HepG2 (cell line): ENCODE results near the gene MED20. TPM values are rescaled to one million over a fixed set of nuclear protein-coding genes. Genes with fewer than 3 reads are reported as not detected.

Experiments
- AFF4 ChIP-seq: sonication (generic); formaldehyde crosslinking; IDR thresholded peaks from 2 replicates; pipeline ENCODE4 v1.4.0; 2020; ENCODE audit warnings: missing genetic modification reagents
- ATAD3A ChIP-seq: sonication (generic); formaldehyde crosslinking; IDR thresholded peaks from 2 replicates; pipeline ENCODE4 v1.4.0; 2020; ENCODE audit warnings: missing genetic modification reagents
- ATF5 ChIP-seq: sonication (generic); formaldehyde crosslinking; IDR thresholded peaks from 2 replicates; pipeline ENCODE4 v1.4.0; 2020; ENCODE audit warnings: mild to moderate bottlenecking, low read depth, missing genetic modification reagents
- ELF4 ChIP-seq: sonication (generic); formaldehyde crosslinking; IDR thresholded peaks from 2 replicates; pipeline ENCODE4 v1.5.0; 2020; ENCODE audit warnings: missing genetic modification reagents, mild to moderate bottlenecking, moderate library complexity, borderline replicate concordance
- ETV6 ChIP-seq: sonication (generic); formaldehyde crosslinking; conservative IDR thresholded peaks from 2 replicates; pipeline ENCODE4 v1.4.0; 2020; ENCODE audit warnings: missing genetic modification reagents
- KLF6 ChIP-seq: IDR thresholded peaks from 2 replicates; pipeline ENCODE4 v1.8.0; 2016; ENCODE audit warnings: missing biosample characterization, missing genetic modification reagents
- PLRG1 ChIP-seq: fragments of 450-650 bp; conservative IDR thresholded peaks from 2 replicates; pipeline ENCODE4 v1.6.1; 2016
- POLR2G ChIP-seq: fragments of 200-400 bp; formaldehyde crosslinking; IDR thresholded peaks from 2 replicates; pipeline ENCODE4 v1.6.1; 2018; ENCODE audit warnings: mild to moderate bottlenecking, low read depth, low read length, moderate library complexity
- RAD51 ChIP-seq: fragments of 450-650 bp; IDR thresholded peaks from 2 replicates; pipeline ENCODE4 v1.6.1; 2016; ENCODE audit warnings: borderline replicate concordance
- SATB2 ChIP-seq: sonication (generic); formaldehyde crosslinking; IDR thresholded peaks from 2 replicates; pipeline ENCODE4 v1.5.0; 2020; ENCODE audit warnings: missing genetic modification reagents
- SPEN ChIP-seq: sonication (generic); formaldehyde crosslinking; IDR thresholded peaks from 2 replicates; pipeline ENCODE4 v1.5.1; 2020; ENCODE audit warnings: low read depth, mild to moderate bottlenecking, missing genetic modification reagents
- THYN1 ChIP-seq: sonication (generic); formaldehyde crosslinking; IDR thresholded peaks from 2 replicates; pipeline ENCODE4 v1.8.1; 2023; ENCODE audit warnings: low read depth, mild to moderate bottlenecking, moderate library complexity, missing genetic modification reagents, borderline replicate concordance
- ZBED4 ChIP-seq: sonication (generic); formaldehyde crosslinking; IDR thresholded peaks from 2 replicates; pipeline ENCODE4 v1.4.0; 2020; ENCODE audit warnings: missing genetic modification reagents, borderline replicate concordance
- ZBTB42 ChIP-seq: sonication (generic); formaldehyde crosslinking; IDR thresholded peaks from 2 replicates; pipeline ENCODE4 v1.5.0; 2020; ENCODE audit warnings: mild to moderate bottlenecking, missing genetic modification reagents
- ZNF136 ChIP-seq: sonication (generic); formaldehyde crosslinking; IDR thresholded peaks from 2 replicates; pipeline ENCODE4 v1.8.1; 2022; ENCODE audit warnings: low read depth, mild to moderate bottlenecking, moderate library complexity, missing genetic modification reagents
- ZNF335 ChIP-seq: sonication (generic); formaldehyde crosslinking; IDR thresholded peaks from 2 replicates; pipeline ENCODE4 v1.4.0; 2020; ENCODE audit warnings: missing genetic modification reagents
- ZNF577 ChIP-seq: sonication (generic); formaldehyde crosslinking; IDR thresholded peaks from 2 replicates; pipeline ENCODE4 v1.4.0; 2020; ENCODE audit warnings: mild to moderate bottlenecking, low read depth, missing genetic modification reagents, borderline replicate concordance
- ZNF614 ChIP-seq: IDR thresholded peaks from 2 replicates; pipeline ENCODE4 v1.6.1; 2018; ENCODE audit warnings: missing biosample characterization, missing genetic modification reagents, inconsistent platforms, borderline replicate concordance
- ZNF740 ChIP-seq: sonication (generic); formaldehyde crosslinking; IDR thresholded peaks from 2 replicates; pipeline ENCODE4 v1.4.0; 2020; ENCODE audit warnings: missing genetic modification reagents
- ZNF816 ChIP-seq: sonication (generic); formaldehyde crosslinking; IDR thresholded peaks from 2 replicates; pipeline ENCODE4 v1.8.0; 2022; ENCODE audit warnings: missing genetic modification reagents, mild to moderate bottlenecking, borderline replicate concordance
- polyA plus RNA-seq, 8 experiments: library from polyadenylated mRNA; depleted of rRNA in 3 of 8; stranded (reverse) in 7 of 8; unstranded in 1 of 8; fragments of >200 nt; fragmentation: Illumina TruSeq in 4 of 8; extraction: Trizol in 4 of 8; gene quantifications; 2 replicates each; pipeline versions ENCODE4 v1.2.1 to v1.2.3, GENCODE V29; 2011 to 2016; ENCODE audit warnings: low read depth in 4 of 8, missing spikeins in 1 of 8, mixed read lengths in 1 of 8; ENCODE audit not compliant: insufficient read depth in 1 of 8
- total RNA-seq, 5 experiments: library from RNA; depleted of rRNA; stranded (reverse); fragments of >200 nt; fragmentation: Illumina TruSeq; extraction: Trizol; gene quantifications; 2 replicates each; pipeline ENCODE4 v1.2.3, GENCODE V29; 2016; ENCODE audit warnings: low read depth in 1 of 5

Gene MED20
- total and polyA plus RNA-seq, 2 of the 13 experiments (the other 11 are each of a cell fraction or from before 2014, with no cell fraction given): 28.1 to 41.1 TPM

GRCh38 chr6:41920921-41921711, at the start of gene MED20, which contains the start of gene BYSL (continued):
- peak; percentile 73; the same call in 1 of the 2 replicates for TF ChIP-seq SPEN
- TF ChIP-seq RAD51: no peak
- peak; percentile 82; the same call in 1 of the 2 replicates for TF ChIP-seq KLF6 (CRISPR knock-in tag)
- no peak; the same call in 1 of the 2 replicates for TF ChIP-seq ETV6 (CRISPR knock-in tag)
- peak; percentile 76; the same call in 1 of the 2 replicates for TF ChIP-seq ZNF740
- peak; percentile 82 for TF ChIP-seq ZNF335 (CRISPR knock-in tag)
- TF ChIP-seq ZNF577 (CRISPR knock-in tag): no peak
- TF ChIP-seq ZBED4: peak; percentile 69; the same call in 1 of the 2 replicates
- TF ChIP-seq ZBTB42 (CRISPR knock-in tag): no peak
- TF ChIP-seq ZNF816 (CRISPR knock-in tag): no peak
- no peak; the same call in 1 of the 2 replicates for TF ChIP-seq ZNF136 (CRISPR knock-in tag)
- no peak for TF ChIP-seq AFF4
- no peak for TF ChIP-seq PLRG1
- TF ChIP-seq ATAD3A (CRISPR knock-in tag): no peak
- TF ChIP-seq POLR2G: peak; percentile 93
- TF ChIP-seq THYN1 (CRISPR knock-in tag): 0 out of 2 replicates have a peak, but pooled peaks have one; percentile 74
- peak; percentile 55 for TF ChIP-seq ZNF614 (CRISPR knock-in tag)
- TF ChIP-seq ELF4: 0 out of 2 replicates have a peak, but pooled peaks have one; percentile 81
- peak; percentile 68; the same call in 1 of the 2 replicates for TF ChIP-seq ATF5 (CRISPR knock-in tag)
- no peak for TF ChIP-seq SATB2 (CRISPR knock-in tag)
